Measurements from ENCODE around the gene TRMT11. TPM values are rescaled to one million over a fixed set of nuclear protein-coding genes. Genes with fewer than 3 reads are reported as not detected.
"Not testable (repeated sequence)": the region's sequence is repeated elsewhere in the genome, so short reads cannot be mapped to it uniquely, and the experiment has no call there.

Gene TRMT11
- total and polyA plus RNA-seq, 5 donors from 2014 or later = 5.7 to 16.9 (median 9.8) TPM

GRCh38 chr6:126051791-126052190 is 65.5 kb downstream of the TRMT11 start:
- Mint-ChIP-seq H3K9me3 (no peaks in the 10 kb centered on the region), H3K27ac (no peak overlapping the region), H3K4me1 (peaks cover 0 to 8% (median 0%) of the 10 kb centered on the region in 4 donors), H3K27me3 (no peaks in the 10 kb centered on the region), H3K36me3 (peaks cover 55% of the 10 kb centered on the region), H3K4me3 (no peak overlapping the region)
- H3K9me3 ChIP-seq (ENCODE audit: control insufficient read depth in 2 of 2, low read length in 2 of 2) = no peaks in the 10 kb centered on the region
- H3K27ac ChIP-seq (ENCODE audit: insufficient read depth, low read length, poor library complexity, severe bottlenecking) = no peak overlapping the region
- ATAC-seq (ENCODE audit: low read depth in 2 of 2) = no peak
- no peaks in the 10 kb centered on the region for H3K27me3 ChIP-seq (ENCODE audit: control insufficient read depth, insufficient read depth, low read length)
- peaks cover 9% of the 10 kb centered on the region for H3K36me3 ChIP-seq (ENCODE audit: control insufficient read depth, insufficient read depth, low read length)
- no peaks in the 10 kb centered on the region for H3K4me1 ChIP-seq (ENCODE audit: control insufficient read depth, insufficient read depth, low read length, poor library complexity, severe bottlenecking)
- DNase-seq = no peak
- no peak overlapping the region for H3K4me3 ChIP-seq (ENCODE audit: low read depth, low read length)

- Mint-ChIP-seq H3K36me3 (peaks cover 54% of the 10 kb centered on the region), H3K27me3 (no peaks in the 10 kb centered on the region), H3K4me1 (peaks cover 0 to 8% (median 0%) of the 10 kb centered on the region in 4 donors), H3K27ac (no peak overlapping the region), H3K4me3 (no peak overlapping the region), H3K9me3 (no peaks in the 10 kb centered on the region)
- no peak overlapping the region for H3K4me3 ChIP-seq (ENCODE audit: low read depth, low read length)
- ATAC-seq (ENCODE audit: low read depth in 2 of 2) (no peak), DNase-seq (no peak)
- peaks cover 3% of the 10 kb centered on the region for H3K36me3 ChIP-seq (ENCODE audit: control insufficient read depth, insufficient read depth, low read length)
- H3K27ac ChIP-seq (ENCODE audit: insufficient read depth, low read length, poor library complexity, severe bottlenecking) = no peak overlapping the region
- H3K4me1 ChIP-seq (ENCODE audit: control insufficient read depth, insufficient read depth, low read length, poor library complexity, severe bottlenecking) = no peaks in the 10 kb centered on the region
- H3K9me3 ChIP-seq (ENCODE audit: control insufficient read depth in 2 of 2, low read length in 2 of 2) = no peaks in the 10 kb centered on the region
- no peaks in the 10 kb centered on the region for H3K27me3 ChIP-seq (ENCODE audit: control insufficient read depth, insufficient read depth, low read length)
These were observed 66.1 kb downstream of the TRMT11 start for GRCh38 chr6:126052485-126052884.

GRCh38 chr6:126054258-126054702 is 67.9 kb downstream of the TRMT11 start:
- no peak for DNase-seq
- Mint-ChIP-seq H3K4me1 (peaks cover 0 to 8% (median 0%) of the 10 kb centered on the region in 4 donors), H3K9me3 (no peaks in the 10 kb centered on the region), H3K4me3 (no peak overlapping the region), H3K27ac (no peak overlapping the region), H3K36me3 (peaks cover 48% of the 10 kb centered on the region), H3K27me3 (no peaks in the 10 kb centered on the region)
- Histone ChIP-seq H3K4me1 (ENCODE audit: control insufficient read depth, insufficient read depth, low read length, poor library complexity, severe bottlenecking) (no peaks in the 10 kb centered on the region), H3K27me3 (ENCODE audit: control insufficient read depth, insufficient read depth, low read length) (no peaks in the 10 kb centered on the region), H3K36me3 (ENCODE audit: control insufficient read depth, insufficient read depth, low read length) (no peaks in the 10 kb centered on the region), H3K9me3 (ENCODE audit: control insufficient read depth in 2 of 2, low read length in 2 of 2) (no peaks in the 10 kb centered on the region), H3K4me3 (ENCODE audit: low read depth, low read length) (no peak overlapping the region), H3K27ac (ENCODE audit: insufficient read depth, low read length, poor library complexity, severe bottlenecking) (no peak overlapping the region)
- ATAC-seq (ENCODE audit: low read depth in 2 of 2) = no peak

- no peaks in the 10 kb centered on the region for H3K4me1 ChIP-seq (ENCODE audit: control insufficient read depth, insufficient read depth, low read length, poor library complexity, severe bottlenecking)
- H3K4me3 ChIP-seq (ENCODE audit: low read depth, low read length) = no peak overlapping the region
- Mint-ChIP-seq H3K27ac (no peak overlapping the region), H3K4me3 (no peak overlapping the region), H3K9me3 (no peaks in the 10 kb centered on the region), H3K27me3 (no peaks in the 10 kb centered on the region), H3K36me3 (peaks cover 48% of the 10 kb centered on the region), H3K4me1 (peaks cover 0 to 6% (median 0%) of the 10 kb centered on the region in 4 donors)
- H3K36me3 ChIP-seq (ENCODE audit: control insufficient read depth, insufficient read depth, low read length) = no peaks in the 10 kb centered on the region
- no peak overlapping the region for H3K27ac ChIP-seq (ENCODE audit: insufficient read depth, low read length, poor library complexity, severe bottlenecking)
- ATAC-seq (ENCODE audit: low read depth in 2 of 2) (no peak), DNase-seq (no peak)
- no peaks in the 10 kb centered on the region for H3K27me3 ChIP-seq (ENCODE audit: control insufficient read depth, insufficient read depth, low read length)
- H3K9me3 ChIP-seq (ENCODE audit: control insufficient read depth in 2 of 2, low read length in 2 of 2) = no peaks in the 10 kb centered on the region
These were observed 68.5 kb downstream of the TRMT11 start for GRCh38 chr6:126054802-126055201.

GRCh38 chr6:126055449-126055848 is 69.1 kb downstream of the TRMT11 start:
- Mint-ChIP-seq H3K4me3 (no peak overlapping the region), H3K27me3 (no peaks in the 10 kb centered on the region)
- no peaks in the 10 kb centered on the region for H3K4me1 ChIP-seq (ENCODE audit: control insufficient read depth, insufficient read depth, low read length, poor library complexity, severe bottlenecking)

GRCh38 chr6:126056355-126057004 is 70.1 kb downstream of the TRMT11 start:
- H3K4me3 Mint-ChIP-seq = no peak overlapping the region
- no peaks in the 10 kb centered on the region for H3K4me1 ChIP-seq (ENCODE audit: control insufficient read depth, insufficient read depth, low read length, poor library complexity, severe bottlenecking)
- no peaks in the 10 kb centered on the region for H3K27me3 Mint-ChIP-seq
- DNase-seq = no peak
- H3K36me3 ChIP-seq (ENCODE audit: control insufficient read depth, insufficient read depth, low read length) = peaks cover 6% of the 10 kb centered on the region
- H3K27me3 ChIP-seq (ENCODE audit: control insufficient read depth, insufficient read depth, low read length) = no peaks in the 10 kb centered on the region
- H3K27ac Mint-ChIP-seq = no peak overlapping the region
- ATAC-seq (ENCODE audit: low read depth in 2 of 2) = no peak
- H3K36me3 Mint-ChIP-seq = peaks cover 48% of the 10 kb centered on the region
- no peaks in the 10 kb centered on the region for H3K4me1 Mint-ChIP-seq
- H3K4me3 ChIP-seq (ENCODE audit: low read depth, low read length) = no peak overlapping the region
- H3K27ac ChIP-seq (ENCODE audit: insufficient read depth, low read length, poor library complexity, severe bottlenecking) = no peak overlapping the region
- no peaks in the 10 kb centered on the region for H3K9me3 Mint-ChIP-seq
- H3K9me3 ChIP-seq (ENCODE audit: control insufficient read depth in 2 of 2, low read length in 2 of 2) = no peaks in the 10 kb centered on the region

More at GRCh38 chr6:126055449-126055848, 69.1 kb downstream of the TRMT11 start:
- no peak for DNase-seq
- Mint-ChIP-seq H3K4me1 (peaks cover 0 to 6% (median 0%) of the 10 kb centered on the region in 4 donors), H3K27ac (no peak overlapping the region), H3K36me3 (peaks cover 50% of the 10 kb centered on the region), H3K9me3 (no peaks in the 10 kb centered on the region)
- H3K36me3 ChIP-seq (ENCODE audit: control insufficient read depth, insufficient read depth, low read length) = peaks cover 6% of the 10 kb centered on the region
- no peak overlapping the region for H3K4me3 ChIP-seq (ENCODE audit: low read depth, low read length)
- no peaks in the 10 kb centered on the region for H3K9me3 ChIP-seq (ENCODE audit: control insufficient read depth in 2 of 2, low read length in 2 of 2)
- no peaks in the 10 kb centered on the region for H3K27me3 ChIP-seq (ENCODE audit: control insufficient read depth, insufficient read depth, low read length)
- ATAC-seq (ENCODE audit: low read depth in 2 of 2) = no peak
- no peak overlapping the region for H3K27ac ChIP-seq (ENCODE audit: insufficient read depth, low read length, poor library complexity, severe bottlenecking)

GRCh38 chr6:126058085-126058484 is 71.7 kb downstream of the TRMT11 start:
- H3K4me3 Mint-ChIP-seq; H3K9me3 Mint-ChIP-seq; H3K27me3 ChIP-seq (ENCODE audit: control insufficient read depth, insufficient read depth, low read length); H3K4me3 ChIP-seq (ENCODE audit: low read depth, low read length); H3K27ac Mint-ChIP-seq; H3K4me1 Mint-ChIP-seq; DNase-seq; H3K9me3 ChIP-seq (ENCODE audit: control insufficient read depth in 2 of 2, low read length in 2 of 2); H3K27ac ChIP-seq (ENCODE audit: insufficient read depth, low read length, poor library complexity, severe bottlenecking); H3K36me3 ChIP-seq (ENCODE audit: control insufficient read depth, insufficient read depth, low read length); ATAC-seq (ENCODE audit: low read depth in 2 of 2); H3K4me1 ChIP-seq (ENCODE audit: control insufficient read depth, insufficient read depth, low read length, poor library complexity, severe bottlenecking); H3K27me3 Mint-ChIP-seq: not testable (repeated sequence)
- H3K36me3 Mint-ChIP-seq = peaks cover 50% of the 10 kb centered on the region

- DNase-seq (peak in 1 of 3 donors; percentile 8), ATAC-seq (ENCODE audit: low read depth in 2 of 2) (no peak)
- no peak overlapping the region for H3K27ac Mint-ChIP-seq
- H3K4me3 Mint-ChIP-seq = no peak overlapping the region
- H3K27ac ChIP-seq (ENCODE audit: insufficient read depth, low read length, poor library complexity, severe bottlenecking) = no peak overlapping the region
- H3K36me3 Mint-ChIP-seq = peaks cover 59% of the 10 kb centered on the region
- H3K4me1 ChIP-seq (ENCODE audit: control insufficient read depth, insufficient read depth, low read length, poor library complexity, severe bottlenecking) = no peaks in the 10 kb centered on the region
- H3K4me1 Mint-ChIP-seq = no peaks in the 10 kb centered on the region
- H3K27me3 ChIP-seq (ENCODE audit: control insufficient read depth, insufficient read depth, low read length) = no peaks in the 10 kb centered on the region
- no peaks in the 10 kb centered on the region for H3K9me3 Mint-ChIP-seq
- H3K27me3 Mint-ChIP-seq = no peaks in the 10 kb centered on the region
- H3K36me3 ChIP-seq (ENCODE audit: control insufficient read depth, insufficient read depth, low read length) = peaks cover 6% of the 10 kb centered on the region
- H3K9me3 ChIP-seq (ENCODE audit: control insufficient read depth in 2 of 2, low read length in 2 of 2) = no peaks in the 10 kb centered on the region
- no peak overlapping the region for H3K4me3 ChIP-seq (ENCODE audit: low read depth, low read length)
These were observed 74.1 kb downstream of the TRMT11 start for GRCh38 chr6:126060400-126060799.

Measured in CD4-positive, CD25-positive, alpha-beta regulatory T cell (primary cell).